Measurements from ENCODE around the gene CSE1L.
"Not testable (repeated sequence)": the region's sequence is repeated elsewhere in the genome, so short reads cannot be mapped to it uniquely, and the experiment has no call there.

The CSE1L gene

DNA sequence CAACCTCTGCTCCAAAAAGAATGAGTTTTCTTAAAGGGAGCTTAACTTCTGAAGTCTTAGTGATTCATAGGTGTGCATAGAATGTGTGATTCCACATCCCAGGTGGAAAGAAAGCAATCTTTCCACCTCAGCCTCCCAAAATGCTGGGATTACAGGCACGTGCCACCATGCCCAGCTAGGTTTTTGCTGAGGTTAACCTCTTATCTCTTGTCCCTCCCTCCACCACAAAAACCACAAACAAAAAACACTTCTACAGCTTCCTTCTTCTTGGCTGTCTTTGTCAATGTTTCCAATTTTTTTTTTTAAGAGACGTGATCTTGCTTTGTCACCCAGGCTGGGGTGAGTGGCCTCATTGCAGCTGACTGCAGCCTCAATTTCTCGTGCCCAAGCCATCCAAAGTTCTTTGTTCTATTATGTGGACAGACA lies 8.1 kb upstream of the CSE1L start:
- DNase-seq (ENCODE audit: low spot score in 2 of 2) (no peak), ATAC-seq (peak; percentile 65)
- peak overlapping the region; percentile 12 for H3K4me3 Mint-ChIP-seq

DNA sequence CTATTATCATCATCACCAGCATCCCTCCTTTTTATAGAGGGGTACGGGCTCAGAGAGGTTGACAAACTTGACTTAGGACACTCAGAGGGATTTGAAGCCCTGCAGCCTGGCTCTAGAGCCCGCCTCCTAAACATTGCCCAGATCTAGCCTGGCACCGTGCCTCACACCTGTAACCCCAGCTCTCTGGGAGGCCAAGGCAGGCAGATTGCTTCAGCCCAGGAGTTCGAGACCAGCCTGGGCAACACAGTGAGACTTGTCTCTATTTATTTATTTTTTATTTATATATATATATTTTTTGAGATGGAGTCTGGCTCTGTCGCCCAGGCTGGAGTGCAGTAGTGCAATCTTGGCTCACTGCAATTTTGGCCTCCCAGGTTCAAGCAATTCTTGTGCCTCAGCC lies 6.3 kb upstream of the CSE1L start:
- Mint-ChIP-seq H3K4me3 (no peak overlapping the region), H3K27ac (no peak overlapping the region), H3K36me3 (no peaks in the 10 kb centered on the region), H3K4me1 (peaks cover 9% of the 10 kb centered on the region), H3K9me3 (no peaks in the 10 kb centered on the region)
- no peak for DNase-seq (ENCODE audit: low spot score in 2 of 2)
- no peak for ATAC-seq

More for the DNA sequence above, 8.1 kb upstream of the CSE1L start:
- Mint-ChIP-seq H3K36me3 (peaks cover 12% of the 10 kb centered on the region), H3K27ac (no peak overlapping the region), H3K9me3 (no peaks in the 10 kb centered on the region), H3K4me1 (peaks cover 9% of the 10 kb centered on the region)

DNA sequence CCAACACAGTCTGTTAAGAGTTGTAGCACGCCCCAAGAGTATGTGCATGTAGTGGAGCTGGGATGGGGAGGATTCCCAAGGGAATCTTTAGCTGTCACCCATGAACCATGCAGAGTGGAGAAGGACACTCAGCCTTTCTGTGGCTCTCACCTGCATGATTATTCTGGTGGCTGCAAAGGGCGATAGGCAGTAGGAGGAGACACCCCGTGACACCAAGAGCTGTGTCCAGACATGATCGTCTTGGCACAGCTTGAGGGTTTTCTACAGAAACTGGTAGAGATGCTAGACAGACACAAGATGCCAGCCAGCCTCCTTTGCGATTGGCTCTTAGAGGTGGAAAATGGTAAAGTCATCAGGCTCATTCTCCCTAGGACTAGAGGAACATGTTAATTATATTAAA lies 3.1 kb upstream of the CSE1L start:
- Mint-ChIP-seq H3K9me3 (no peaks in the 10 kb centered on the region), H3K4me1 (peaks cover 25% of the 10 kb centered on the region), H3K36me3 (peaks cover 28% of the 10 kb centered on the region), H3K4me3 (no peak overlapping the region), H3K27ac (no peak overlapping the region)
- DNase-seq (ENCODE audit: low spot score in 2 of 2) = no peak
- no peak for ATAC-seq

GRCh38 chr20:49045440-49046086 lies 549 bp upstream of the CSE1L start:
- H3K4me1 Mint-ChIP-seq = peaks cover 28% of the 10 kb centered on the region
- ATAC-seq = no peak
- no peak for DNase-seq (ENCODE audit: low spot score in 2 of 2)
- peaks cover 52% of the 10 kb centered on the region for H3K36me3 Mint-ChIP-seq
- peak overlapping the region; percentile 97 for H3K4me3 Mint-ChIP-seq
- peak overlapping the region; percentile 99 for H3K27ac Mint-ChIP-seq
- no peaks in the 10 kb centered on the region for H3K9me3 Mint-ChIP-seq

DNA sequence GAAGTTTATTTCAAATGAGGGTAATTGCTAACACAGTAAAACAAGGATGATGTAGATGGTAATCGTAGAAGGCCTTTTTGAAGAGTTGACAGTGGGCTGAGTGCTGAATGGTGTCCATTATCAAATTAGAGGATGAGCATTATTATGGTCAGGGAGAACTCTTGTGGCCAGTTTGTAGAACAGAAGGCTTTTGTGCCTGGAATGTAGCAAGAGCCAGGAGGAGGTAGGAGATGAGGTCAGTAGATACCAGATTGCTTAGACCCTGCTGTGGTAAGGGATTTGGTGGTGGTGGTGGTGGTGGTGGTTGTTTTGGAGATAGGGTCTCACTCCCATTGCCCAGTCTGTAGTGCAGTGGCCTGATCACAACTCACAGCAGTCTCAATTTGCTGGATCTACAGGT lies 6.2 kb downstream of the CSE1L start:
- no peak overlapping the region for H3K27ac Mint-ChIP-seq
- H3K4me1 Mint-ChIP-seq = peaks cover 39% of the 10 kb centered on the region
- H3K4me3 Mint-ChIP-seq = no peak overlapping the region

DNA sequence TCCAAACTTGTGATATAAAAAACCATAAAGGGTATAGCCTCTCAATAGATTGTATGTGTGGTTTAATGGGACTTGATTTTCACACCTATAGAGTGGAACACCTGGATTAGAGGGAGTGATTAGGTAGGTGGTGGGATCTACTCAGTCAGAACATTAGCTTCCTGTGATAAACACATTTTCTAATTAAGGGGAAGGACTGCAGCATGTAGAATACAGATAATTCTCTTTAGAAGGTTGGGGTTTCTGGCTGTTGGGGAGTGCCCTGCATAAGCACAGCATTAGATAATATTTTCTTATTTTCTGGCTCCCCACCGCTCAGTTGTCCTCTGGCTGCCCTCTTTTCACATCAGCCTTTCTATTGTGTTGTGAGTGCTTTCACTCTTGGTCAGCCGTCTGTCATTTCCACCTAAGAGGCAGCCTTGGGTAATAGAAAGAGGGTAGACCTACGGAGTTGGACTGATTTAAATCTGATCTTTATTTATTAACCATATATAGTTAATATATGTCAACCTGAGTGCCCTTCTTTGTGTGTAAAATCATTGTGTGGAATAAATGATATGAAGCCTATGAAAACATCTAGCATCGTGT lies 8.0 kb downstream of the CSE1L start:
- ATAC-seq (peak; percentile 65), DNase-seq (ENCODE audit: low spot score in 2 of 2) (no peak)
- no peak overlapping the region for H3K4me3 Mint-ChIP-seq
- no peaks in the 10 kb centered on the region for H3K9me3 Mint-ChIP-seq
- H3K27ac Mint-ChIP-seq = peak overlapping the region; percentile 18
- peaks cover 25% of the 10 kb centered on the region for H3K4me1 Mint-ChIP-seq
- peaks cover 91% of the 10 kb centered on the region for H3K36me3 Mint-ChIP-seq

More for the DNA sequence above, 6.2 kb downstream of the CSE1L start:
- ATAC-seq (no peak), DNase-seq (ENCODE audit: low spot score in 2 of 2) (no peak)
- Mint-ChIP-seq H3K9me3 (no peaks in the 10 kb centered on the region), H3K36me3 (peaks cover 91% of the 10 kb centered on the region)

- no peaks in the 10 kb centered on the region for H3K9me3 Mint-ChIP-seq
Measured at GRCh38 chr20:49063279-49063678, 17.2 kb downstream of the CSE1L start.

DNA sequence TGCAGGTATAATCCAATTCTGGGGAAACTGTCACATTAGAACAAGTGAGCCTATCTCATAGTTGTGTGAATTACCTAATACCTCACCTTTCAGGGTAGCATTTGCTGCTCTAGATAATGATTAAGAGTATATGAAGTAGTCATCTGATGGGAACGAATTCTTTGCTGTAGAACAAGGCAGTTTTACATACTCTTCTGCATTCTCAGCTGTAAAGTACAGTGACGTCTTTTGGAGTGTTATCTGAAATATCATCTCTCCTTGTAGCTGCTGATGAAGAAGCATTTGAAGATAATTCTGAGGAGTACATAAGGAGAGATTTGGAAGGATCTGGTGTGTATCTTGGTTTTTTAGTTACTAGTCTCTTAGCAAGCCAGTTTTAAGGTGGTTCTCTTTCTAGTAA lies 28.4 kb downstream of the CSE1L start:
- Mint-ChIP-seq H3K9me3 (no peaks in the 10 kb centered on the region), H3K27ac (peak overlapping the region; percentile 33), H3K36me3 (peaks cover 100% of the 10 kb centered on the region), H3K4me1 (peaks cover 7% of the 10 kb centered on the region), H3K4me3 (no peak overlapping the region)
- ATAC-seq (no peak), DNase-seq (ENCODE audit: low spot score in 2 of 2) (no peak)

More at GRCh38 chr20:49063279-49063678, 17.2 kb downstream of the CSE1L start:
- Mint-ChIP-seq H3K4me1 (no peaks in the 10 kb centered on the region), H3K4me3 (no peak overlapping the region), H3K27ac (no peak overlapping the region), H3K36me3 (peaks cover 99% of the 10 kb centered on the region)
- no peak for DNase-seq (ENCODE audit: low spot score in 2 of 2)
- ATAC-seq = no peak

- no peak overlapping the region for H3K27ac Mint-ChIP-seq
- H3K9me3 Mint-ChIP-seq = no peaks in the 10 kb centered on the region
- H3K4me3 Mint-ChIP-seq = no peak overlapping the region
- DNase-seq (ENCODE audit: low spot score in 2 of 2) (no peak), ATAC-seq (no peak)
- H3K4me1 Mint-ChIP-seq = peaks cover 7% of the 10 kb centered on the region
- peaks cover 100% of the 10 kb centered on the region for H3K36me3 Mint-ChIP-seq
Measured at GRCh38 chr20:49078310-49078709, 32.2 kb downstream of the CSE1L start.

DNA sequence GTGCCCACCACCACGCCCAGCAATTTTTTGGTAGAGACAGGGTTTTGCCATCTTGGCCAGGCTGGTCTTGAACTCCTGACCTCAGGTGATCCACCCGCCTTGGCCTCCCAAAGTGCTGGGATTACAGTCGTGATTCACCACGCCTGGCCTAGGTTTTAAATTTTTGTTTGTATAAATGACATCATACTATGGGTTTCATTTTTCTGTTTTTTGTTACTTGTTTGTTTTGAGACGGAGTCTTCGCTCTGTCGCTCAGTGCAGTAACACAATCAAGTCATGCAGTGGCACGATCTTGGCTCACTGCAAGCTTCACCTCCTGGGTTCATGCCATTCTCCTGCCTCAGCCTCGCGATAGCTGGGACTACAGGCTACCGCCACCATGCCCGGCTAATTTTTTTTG lies 36.2 kb downstream of the CSE1L start:
- peaks cover 100% of the 10 kb centered on the region for H3K36me3 Mint-ChIP-seq
- not testable (repeated sequence) for DNase-seq (ENCODE audit: low spot score in 2 of 2); H3K9me3 Mint-ChIP-seq; H3K4me3 Mint-ChIP-seq; ATAC-seq; H3K4me1 Mint-ChIP-seq; H3K27ac Mint-ChIP-seq

GRCh38 chr20:49091104-49091503 lies 45.0 kb downstream of the CSE1L start:
- Mint-ChIP-seq H3K4me1 (no peaks in the 10 kb centered on the region), H3K9me3 (no peaks in the 10 kb centered on the region), H3K4me3 (no peak overlapping the region), H3K36me3 (peaks cover 100% of the 10 kb centered on the region), H3K27ac (no peak overlapping the region)
- DNase-seq (ENCODE audit: low spot score in 2 of 2) (no peak), ATAC-seq (no peak)

DNA sequence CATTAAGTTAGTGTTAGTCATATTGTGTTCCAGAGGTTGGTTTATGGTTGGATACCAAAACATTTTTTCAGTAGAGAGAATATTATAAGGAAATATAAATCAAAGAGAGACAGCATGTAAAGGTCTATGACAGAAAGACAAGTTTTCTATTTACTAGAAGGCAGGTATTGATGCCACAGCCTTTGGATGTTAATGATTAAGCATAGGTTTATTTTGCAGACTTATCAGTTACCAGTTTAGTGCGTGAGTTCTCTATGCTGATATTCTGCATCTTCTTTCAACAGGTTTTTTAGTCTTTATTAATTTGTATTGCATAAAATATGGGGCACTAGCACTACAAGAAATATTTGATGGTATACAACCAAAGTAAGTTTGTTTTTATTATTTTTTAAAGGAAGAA lies 45.6 kb downstream of the CSE1L start:
- Mint-ChIP-seq H3K36me3 (peaks cover 100% of the 10 kb centered on the region), H3K27ac (peak overlapping the region; percentile 29), H3K4me1 (no peaks in the 10 kb centered on the region), H3K4me3 (no peak overlapping the region), H3K9me3 (no peaks in the 10 kb centered on the region)
- ATAC-seq (no peak), DNase-seq (ENCODE audit: low spot score in 2 of 2) (no peak)

DNA sequence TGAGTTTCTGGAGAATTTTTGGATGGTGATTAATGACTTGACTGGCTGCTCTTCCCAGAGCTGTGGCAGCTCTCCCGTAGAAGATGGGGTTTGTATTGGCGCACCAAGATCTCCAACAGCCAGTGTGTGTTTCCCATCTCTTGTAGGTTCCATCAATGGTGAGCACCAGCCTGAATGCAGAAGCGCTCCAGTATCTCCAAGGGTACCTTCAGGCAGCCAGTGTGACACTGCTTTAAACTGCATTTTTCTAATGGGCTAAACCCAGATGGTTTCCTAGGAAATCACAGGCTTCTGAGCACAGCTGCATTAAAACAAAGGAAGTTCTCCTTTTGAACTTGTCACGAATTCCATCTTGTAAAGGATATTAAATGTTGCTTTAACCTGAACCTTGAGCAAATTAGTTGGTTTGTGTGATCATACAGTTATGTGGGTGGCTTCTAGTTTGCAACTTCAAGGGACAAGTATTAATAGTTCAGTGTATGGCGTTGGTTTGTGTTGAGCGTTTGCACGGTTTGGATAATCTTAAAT lies 50.2 kb downstream of the CSE1L start:
- Mint-ChIP-seq H3K4me3 (no peak overlapping the region), H3K27ac (no peak overlapping the region), H3K9me3 (no peaks in the 10 kb centered on the region), H3K36me3 (peaks cover 100% of the 10 kb centered on the region), H3K4me1 (no peaks in the 10 kb centered on the region)
- DNase-seq (ENCODE audit: low spot score in 2 of 2) (no peak), ATAC-seq (no peak)

- no peak overlapping the region for H3K4me3 Mint-ChIP-seq
- no peak overlapping the region for H3K27ac Mint-ChIP-seq
- no peak for DNase-seq (ENCODE audit: low spot score in 2 of 2)
- ATAC-seq = no peak
- peaks cover 93% of the 10 kb centered on the region for H3K36me3 Mint-ChIP-seq
- H3K9me3 Mint-ChIP-seq = no peaks in the 10 kb centered on the region
- H3K4me1 Mint-ChIP-seq = no peaks in the 10 kb centered on the region
Measured at GRCh38 chr20:49097159-49097558, 51.0 kb downstream of the CSE1L start.

DNA sequence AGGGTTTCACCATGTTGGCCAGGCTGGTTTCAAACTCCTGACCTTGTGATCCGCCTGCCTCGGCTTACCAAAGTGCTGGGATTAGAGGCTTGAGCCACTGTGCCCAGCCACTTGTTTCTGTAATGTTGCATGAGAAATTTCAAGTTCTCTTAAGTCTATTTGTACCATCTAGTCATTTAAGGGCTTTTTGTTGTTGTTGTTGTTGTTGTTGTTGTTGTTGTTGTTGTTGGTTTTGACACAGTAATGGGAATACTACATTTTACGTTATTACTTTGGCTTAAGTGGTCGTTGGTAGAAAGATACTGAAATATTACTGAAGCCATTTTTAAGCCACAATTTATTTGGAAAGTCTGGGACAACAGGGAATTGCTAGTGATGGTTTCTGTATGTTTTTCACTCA lies 52.0 kb downstream of the CSE1L start:
- no peaks in the 10 kb centered on the region for H3K9me3 Mint-ChIP-seq
- H3K4me1 Mint-ChIP-seq = no peaks in the 10 kb centered on the region
- no peak for DNase-seq (ENCODE audit: low spot score in 2 of 2)
- H3K36me3 Mint-ChIP-seq = peaks cover 92% of the 10 kb centered on the region
- no peak for ATAC-seq
- peak overlapping the region; percentile 17 for H3K27ac Mint-ChIP-seq
- H3K4me3 Mint-ChIP-seq = no peak overlapping the region

- no peaks in the 10 kb centered on the region for H3K9me3 Mint-ChIP-seq
- DNase-seq (ENCODE audit: low spot score in 2 of 2) (no peak), ATAC-seq (no peak)
- no peak overlapping the region for H3K4me3 Mint-ChIP-seq
- no peaks in the 10 kb centered on the region for H3K4me1 Mint-ChIP-seq
- peaks cover 92% of the 10 kb centered on the region for H3K36me3 Mint-ChIP-seq
- H3K27ac Mint-ChIP-seq = peak overlapping the region; percentile 16
Measured at GRCh38 chr20:49099011-49099410, 52.9 kb downstream of the CSE1L start.

Data from stimulated activated effector memory CD8-positive, alpha-beta T cell treated with anti-CD3 and anti-CD28 coated beads, Interleukin-12 subunit alpha, Interleukin-12 subunit beta, amount 100 ng/mL, for 72 hours (primary cell).